Heart left ventricle (tissue), 13 donors: Measurements from ENCODE around the gene TAF7.

Source experiments
- POLR2A ChIP-seq, 2 donors: fragments of 450-650 bp; IDR thresholded peaks; one replicate each; pipeline ENCODE4 v1.6.1; 2017; ENCODE audit warnings: antibody characterized with exemption in 2 of 2, mild to moderate bottlenecking in 2 of 2, moderate library complexity in 2 of 2
- TF ChIP-seq, protein P1 (sequence below), 12 donors: fragments of 200-600 bp; sonication (generic) in 4 of 12; IDR thresholded peaks; one replicate each; pipeline versions ENCODE4 v1.5.0 to v1.8.0; 2018 to 2022; ENCODE audit warnings: antibody characterized with exemption in 12 of 12, mild to moderate bottlenecking in 5 of 12
- donor health status: ischemic (EF 13 %, LVEDD 7.1; RV severe dilation, severe dysfunction).
- donor health status: DM: no; HTN: yes; CAD: no.
- donor health status: DM: no; HTN: no; CAD: no.
- donor health status: ischemic (EF 25% LVEDD 6.9; RV normal size, moderate dysfunction).
- donor health status: ischemic (EF 25% LVEDD 5.7; RV mildly dilated, moderate dysfunction).
- donor health status: ischemic (EF 35%, LVEDD 5.7; RV mildly dilated, moderate dysfunction).
- donor health status: nonischemic (EF 11% LVEDD 7.7; RV severe dilation, severe dysfunction).
- donor health status: DM: yes; HTN: yes; CAD: no.
- donor health status: PGD.
- donor health status: ischemic (EF 29% LVEDD 5.4; RV normal size, mild dysfunction).
- donor health status: nonischemic (EF 23%, LVEDD 6.1; RV moderate dilation, normal function).

- TF ChIP-seq, protein P1, sequence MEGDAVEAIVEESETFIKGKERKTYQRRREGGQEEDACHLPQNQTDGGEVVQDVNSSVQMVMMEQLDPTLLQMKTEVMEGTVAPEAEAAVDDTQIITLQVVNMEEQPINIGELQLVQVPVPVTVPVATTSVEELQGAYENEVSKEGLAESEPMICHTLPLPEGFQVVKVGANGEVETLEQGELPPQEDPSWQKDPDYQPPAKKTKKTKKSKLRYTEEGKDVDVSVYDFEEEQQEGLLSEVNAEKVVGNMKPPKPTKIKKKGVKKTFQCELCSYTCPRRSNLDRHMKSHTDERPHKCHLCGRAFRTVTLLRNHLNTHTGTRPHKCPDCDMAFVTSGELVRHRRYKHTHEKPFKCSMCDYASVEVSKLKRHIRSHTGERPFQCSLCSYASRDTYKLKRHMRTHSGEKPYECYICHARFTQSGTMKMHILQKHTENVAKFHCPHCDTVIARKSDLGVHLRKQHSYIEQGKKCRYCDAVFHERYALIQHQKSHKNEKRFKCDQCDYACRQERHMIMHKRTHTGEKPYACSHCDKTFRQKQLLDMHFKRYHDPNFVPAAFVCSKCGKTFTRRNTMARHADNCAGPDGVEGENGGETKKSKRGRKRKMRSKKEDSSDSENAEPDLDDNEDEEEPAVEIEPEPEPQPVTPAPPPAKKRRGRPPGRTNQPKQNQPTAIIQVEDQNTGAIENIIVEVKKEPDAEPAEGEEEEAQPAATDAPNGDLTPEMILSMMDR (IDR thresholded peaks at IDR 0.05), result no peak
- TF ChIP-seq POLR2A (IDR thresholded peaks at IDR 0.05), result no peak
These were observed 35.1 kb upstream of the TAF7 start for GRCh38 chr5:141355641-141356040.
